Measurements from ENCODE around the gene OR4L1.

- TF ChIP-seq JUND (IDR thresholded peaks at IDR 0.05) (no peak), SMC3 (IDR thresholded peaks at IDR 0.05; ENCODE audit: low read depth, low read length) (no peak), EP300 (IDR thresholded peaks at IDR 0.05; ENCODE audit: borderline replicate concordance in 1 of 2, low read depth in 1 of 2, low read length in 1 of 2) (no peak)
Measured at GRCh38 chr14:20019257-20019865, 40.5 kb upstream of the OR4L1 start, which contains the start of gene OR4K14.

All from SK-N-SH (cell line).